CD14-positive monocyte (primary cell): Measurements from ENCODE around the gene ME2. TPM values are rescaled to one million over a fixed set of nuclear protein-coding genes. Genes with fewer than 3 reads are reported as not detected.

Experiments
- DNase-seq, 3 donors: peaks; one replicate each; pipeline ENCODE4 v3.0.0-alpha.2; 2011 to 2022
- H2AFZ ChIP-seq: 2 replicates; pipeline ENCODE4 v1.6.0; 2012; ENCODE audit warnings: mild to moderate bottlenecking, low read depth, low read length, inconsistent platforms; ENCODE audit not compliant: insufficient read depth, poor library complexity, severe bottlenecking
- H3K27ac ChIP-seq, 2 donors: 1 replicate in 1 of 2; 2 replicates in 1 of 2; pipeline ENCODE4 v1.5.1; 2012 to 2013; ENCODE audit warnings: low read length in 2 of 2, control low read depth in 1 of 2, inconsistent platforms in 1 of 2, low read depth in 1 of 2, mild to moderate bottlenecking in 1 of 2
- H3K27me3 ChIP-seq, 2 donors: one replicate each; pipeline versions ENCODE4 v1.6.0 to v1.6.1; 2011 to 2013; ENCODE audit warnings: low read length in 2 of 2; ENCODE audit not compliant: control insufficient read depth in 2 of 2, insufficient read depth in 2 of 2
- H3K36me3 ChIP-seq, 2 donors: replicated peaks in 1 of 2; 1 replicate in 1 of 2; 2 replicates in 1 of 2; pipeline versions ENCODE4 v1.5.1 to v1.6.1; 2012 to 2013; ENCODE audit warnings: low read length in 2 of 2, control low read depth in 1 of 2, inconsistent platforms in 1 of 2, mild to moderate bottlenecking in 1 of 2; ENCODE audit not compliant: insufficient read depth in 2 of 2, control insufficient read depth in 1 of 2
- H3K4me1 ChIP-seq, 2 donors: 1 replicate in 1 of 2; 2 replicates in 1 of 2; pipeline versions ENCODE4 v1.5.1 to v1.6.1; 2012 to 2013; ENCODE audit warnings: low read length in 2 of 2, control low read depth in 1 of 2, inconsistent platforms in 1 of 2, mild to moderate bottlenecking in 1 of 2, moderate library complexity in 1 of 2; ENCODE audit not compliant: insufficient read depth in 2 of 2, control insufficient read depth in 1 of 2
- H3K4me2 ChIP-seq: replicated peaks from 2 replicates; pipeline ENCODE3; 2012; ENCODE audit warnings: low read length, moderate library complexity, mild to moderate bottlenecking; ENCODE audit not compliant: poor library complexity, severe bottlenecking; ENCODE audit errors: extremely low read depth
- H3K4me3 ChIP-seq, 3 experiments: fragments of 200-600 bp in 1 of 3; sonication (generic) in 1 of 3; replicated peaks in 1 of 3; 1 replicate in 2 of 3; 2 replicates in 1 of 3; pipeline ENCODE4 v1.5.1; 2011 to 2013; ENCODE audit warnings: low read length in 3 of 3, mild to moderate bottlenecking in 3 of 3, control low read depth in 2 of 3, low read depth in 2 of 3, inconsistent platforms in 1 of 3, moderate library complexity in 1 of 3
- H3K79me2 ChIP-seq: 2 replicates; pipeline ENCODE4 v1.6.0; 2012; ENCODE audit warnings: mild to moderate bottlenecking, control low read depth, inconsistent platforms, low read length, moderate library complexity; ENCODE audit not compliant: insufficient read depth
- H3K9ac ChIP-seq: 2 replicates; pipeline ENCODE4 v1.6.0; 2017; ENCODE audit warnings: low read length, mild to moderate bottlenecking; ENCODE audit not compliant: insufficient read depth, poor library complexity, severe bottlenecking
- H3K9me3 ChIP-seq, 2 donors: replicated peaks in 1 of 2; 1 replicate in 1 of 2; 2 replicates in 1 of 2; pipeline versions ENCODE4 v1.5.1 to v1.6.1; 2012 to 2013; ENCODE audit warnings: low read length in 2 of 2, control low read depth in 1 of 2; ENCODE audit not compliant: control insufficient read depth in 1 of 2, insufficient read depth in 1 of 2
- H4K20me1 ChIP-seq: 2 replicates; pipeline ENCODE4 v1.6.0; 2012; ENCODE audit warnings: mild to moderate bottlenecking, low read length, control low read depth, moderate library complexity; ENCODE audit not compliant: insufficient read depth
- H3K27ac Mint-ChIP-seq, 7 donors: one replicate each; pipeline ENCODE4 v1.8.0; 2020; ENCODE audit warnings: mild to moderate bottlenecking in 7 of 7, mixed read lengths in 7 of 7, moderate library complexity in 6 of 7, inconsistent platforms in 2 of 7
- H3K27me3 Mint-ChIP-seq, 3 donors: one replicate each; pipeline ENCODE4 v1.8.0; 2021 to 2022; ENCODE audit warnings: low read depth in 3 of 3, mild to moderate bottlenecking in 3 of 3, mixed read lengths in 3 of 3, moderate library complexity in 3 of 3, inconsistent platforms in 1 of 3
- H3K36me3 Mint-ChIP-seq, 2 donors: one replicate each; pipeline ENCODE4 v1.8.0; 2020; ENCODE audit warnings: mixed read lengths in 2 of 2, inconsistent platforms in 1 of 2, mild to moderate bottlenecking in 1 of 2
- H3K4me1 Mint-ChIP-seq: one replicate; pipeline ENCODE4 v1.8.0; 2020; ENCODE audit warnings: mild to moderate bottlenecking, mixed read lengths
- H3K4me3 Mint-ChIP-seq, 2 donors: one replicate each; pipeline ENCODE4 v1.8.0; 2020; ENCODE audit warnings: mild to moderate bottlenecking in 2 of 2, mixed read lengths in 2 of 2, moderate library complexity in 1 of 2
- H3K9me3 Mint-ChIP-seq, 7 donors: one replicate each; pipeline ENCODE4 v1.8.0; 2020 to 2022; ENCODE audit warnings: mixed read lengths in 7 of 7, mild to moderate bottlenecking in 6 of 7, moderate library complexity in 6 of 7, inconsistent platforms in 2 of 7
- CTCF ChIP-seq: fragments of 200-600 bp; IDR thresholded peaks from one replicate; pipeline ENCODE4 v1.8.0; 2022; ENCODE audit warnings: antibody characterized with exemption, mild to moderate bottlenecking
- WGBS: methylation state at CpG from one replicate; pipeline ENCODE4 v1.1.5; 2013; ENCODE audit warnings: missing lambda C conversion rate; ENCODE audit not compliant: insufficient coverage; 5-methylcytosine and 5-hydroxymethylcytosine counted together
- intact Hi-C, 2 donors: fragments of 100-400 bp; cut with micrococcal nuclease; formaldehyde crosslinking; loops; one replicate each; pipeline versions ENCODE4 v1.15.0 to v1.15.1; 2023
- polyA plus RNA-seq, 3 donors: library from polyadenylated mRNA; depleted of rRNA in 1 of 3; unstranded in 2 of 3; stranded (reverse) in 1 of 3; fragments of 300-500 nt in 2 of 3; fragments of >200 nt in 1 of 3; fragmentation: Illumina TruSeq in 2 of 3; gene quantifications; 1 replicate in 2 of 3; 2 replicates in 1 of 3; pipeline ENCODE4 v1.2.3, GENCODE V29; 2012 to 2021

ME2 gene
- polyA plus RNA-seq, 3 donors, result 48.7 to 93.8 (median 71.7) TPM

DNA sequence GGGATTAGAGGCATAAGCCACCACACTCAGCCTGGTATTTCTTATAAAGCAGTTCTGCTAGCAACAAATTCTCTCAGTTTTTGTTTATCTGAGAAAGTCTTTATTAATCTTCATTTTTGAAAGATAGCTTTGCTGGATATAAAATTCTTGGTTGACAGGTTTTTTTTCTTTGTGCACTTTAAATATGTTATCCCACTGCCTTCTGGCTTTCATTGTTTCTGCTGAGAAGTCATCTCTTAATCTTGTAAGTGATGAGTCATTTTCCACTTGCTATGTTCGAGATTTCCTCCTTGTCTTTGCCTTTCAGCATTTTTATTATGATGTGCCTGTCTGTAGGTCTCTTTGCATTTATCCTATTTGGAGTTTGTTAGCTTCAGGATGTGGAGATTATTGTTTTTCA, 83.1 kb downstream of the ME2 start:
- no peak for DNase-seq

More for the DNA sequence above, 83.1 kb downstream of the ME2 start:
- WGBS, result no CpG with 5 or more reads among the region's 1 CpG
- Histone ChIP-seq H3K9ac (no peak overlapping the region), H3K79me2 (no peaks in the 10 kb centered on the region), H3K36me3 (no peaks in the 10 kb centered on the region), H3K27ac (no peak overlapping the region), H4K20me1 (no peaks in the 10 kb centered on the region), H3K4me1 (no peaks in the 10 kb centered on the region), H2AFZ (no peak overlapping the region), H3K27me3 (no peaks in the 10 kb centered on the region), H3K4me3 (no peak overlapping the region), H3K4me2 (no peak overlapping the region), H3K9me3 (peaks cover 21 to 28% of the 10 kb centered on the region in 2 donors)
- H3K36me3 Mint-ChIP-seq, result no peaks in the 10 kb centered on the region
- peaks cover 16 to 44% (median 39%) of the 10 kb centered on the region in 7 donors for H3K9me3 Mint-ChIP-seq
- H3K4me1 Mint-ChIP-seq, result no peaks in the 10 kb centered on the region
- H3K27me3 Mint-ChIP-seq, result peaks cover 0 to 6% (median 2%) of the 10 kb centered on the region in 3 donors
- no peak for TF ChIP-seq CTCF
- intact Hi-C loops, result loop anchor here in 1 of 2 donors (10.0 kb wide), 1 partner anchor 233 kb away; the partner anchor contains the start of gene MEX3C
- H3K27ac Mint-ChIP-seq, result no peak overlapping the region
- H3K4me3 Mint-ChIP-seq, result no peak overlapping the region
